Activated CD4-positive, alpha-beta memory T cell treated with anti-CD3 and anti-CD28 coated beads for 36 hours (primary cell): Measurements from ENCODE around the gene CUBN. TPM values are rescaled to one million over a fixed set of nuclear protein-coding genes. Genes with fewer than 3 reads are reported as not detected.
A peak's percentile ranks its signal among the peaks of the same experiment; 100 is the strongest.

Experiments
- CTCF ChIA-PET: fragments of 350-600 bp; sonication (Branson Sonifier 250); formaldehyde crosslinking; loops from one replicate; lab custom pipeline; 2021; ENCODE audit warnings: antibody characterized with exemption, inconsistent platforms; lab: Charles Lee
- POLR2A ChIA-PET: fragments of 350-600 bp; sonication (Branson Sonifier 250); formaldehyde crosslinking; loops from one replicate; lab custom pipeline; 2021; ENCODE audit warnings: antibody characterized with exemption; lab: Charles Lee
- DNase-seq: peaks from one replicate; pipeline ENCODE4 v3.0.0-alpha.2; 2020
- H3K27ac Mint-ChIP-seq: one replicate; pipeline ENCODE4 v1.8.0; 2021; ENCODE audit warnings: mixed read lengths
- H3K27me3 Mint-ChIP-seq: one replicate; pipeline ENCODE4 v1.8.0; 2021; ENCODE audit warnings: mixed read lengths
- H3K36me3 Mint-ChIP-seq: one replicate; pipeline ENCODE4 v1.8.0; 2021; ENCODE audit warnings: mixed read lengths
- H3K4me1 Mint-ChIP-seq: one replicate; pipeline ENCODE4 v1.8.0; 2021; ENCODE audit warnings: low read depth, mixed read lengths
- H3K4me3 Mint-ChIP-seq: one replicate; pipeline ENCODE4 v1.8.0; 2021; ENCODE audit warnings: mild to moderate bottlenecking, mixed read lengths
- H3K9me3 Mint-ChIP-seq: one replicate; pipeline ENCODE4 v1.8.0; 2021; ENCODE audit warnings: mixed read lengths
- intact Hi-C: fragments of 100-400 bp; cut with micrococcal nuclease; formaldehyde crosslinking; loops from one replicate; pipeline ENCODE4 v1.15.1; 2023
- total RNA-seq, 2 experiments: library from RNA; stranded (reverse); gene quantifications; one replicate each; pipeline ENCODE4 v1.2.3, GENCODE V29; 2021

CUBN gene
- total RNA-seq, 2 experiments from 2014 or later = 0.24 to 0.31 TPM

DNA sequence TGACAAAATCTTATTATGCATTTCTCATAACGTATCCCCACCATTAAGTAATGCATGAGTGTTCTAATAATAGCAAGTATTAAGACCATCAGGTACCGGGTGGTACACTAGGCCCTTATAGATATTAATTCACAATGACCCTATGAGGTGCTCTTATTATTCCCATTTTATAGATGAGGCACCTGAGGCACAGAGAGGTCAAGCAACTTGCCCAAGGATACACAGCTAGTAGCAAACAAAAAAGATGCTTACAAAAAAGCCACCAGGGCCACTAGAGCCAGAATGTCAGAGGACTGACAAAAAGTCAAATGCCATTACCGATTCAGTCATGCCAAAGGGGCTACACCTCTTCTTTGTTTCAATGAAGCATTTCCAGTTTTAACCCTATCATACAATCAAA, 318.3 kb downstream of the CUBN start:
- CTCF ChIA-PET = interaction anchor here (1.0 to 4.3 kb wide), 2 partner anchors 34 to 908 kb away, joined by 3 to 15 read pairs; no protein-coding TSS in a partner anchor
- H3K27me3 Mint-ChIP-seq = no peaks in the 10 kb centered on the region
- no peaks in the 10 kb centered on the region for H3K9me3 Mint-ChIP-seq
- H3K4me1 Mint-ChIP-seq = peaks cover 32% of the 10 kb centered on the region
- no peak for DNase-seq
- peaks cover 12% of the 10 kb centered on the region for H3K36me3 Mint-ChIP-seq
- POLR2A ChIA-PET = no interaction called here
- H3K4me3 Mint-ChIP-seq = no peak overlapping the region
- intact Hi-C loops = no loop called here
- no peak overlapping the region for H3K27ac Mint-ChIP-seq

DNA sequence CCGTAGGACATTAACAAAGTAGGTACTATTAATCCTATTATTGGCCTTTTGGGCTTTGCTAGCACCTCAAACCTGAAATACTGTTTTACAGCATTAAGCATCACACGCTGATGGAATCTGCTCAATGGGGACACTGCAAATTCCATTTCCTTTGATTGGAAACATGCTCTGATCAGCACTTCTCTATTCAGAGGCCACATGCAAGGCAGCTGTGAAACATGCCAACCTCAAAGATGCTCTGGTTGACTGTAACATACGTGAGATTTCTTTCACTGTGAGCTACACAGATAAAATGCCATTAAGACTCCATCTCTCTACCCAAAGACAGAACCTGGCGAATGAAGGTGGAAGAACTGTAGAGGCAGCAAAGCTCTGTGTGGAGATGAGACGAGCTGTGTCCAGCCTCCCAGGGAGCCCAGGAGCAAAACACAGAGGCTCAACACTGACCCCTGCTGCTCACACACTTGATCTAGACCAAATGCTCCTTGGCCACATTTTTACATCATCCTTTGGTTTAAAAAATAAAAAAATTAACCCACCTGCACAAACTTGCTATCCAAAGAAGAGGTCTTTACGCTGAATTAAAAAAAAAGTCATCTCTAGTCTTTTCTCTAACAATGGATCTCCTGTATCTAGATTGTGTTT, 320.4 kb downstream of the CUBN start:
- intact Hi-C loops = loop anchor here (1.0 to 2.0 kb wide), 2 partner anchors 30 to 907 kb away; no protein-coding TSS in a partner anchor
- Mint-ChIP-seq H3K27ac (no peak overlapping the region), H3K27me3 (no peaks in the 10 kb centered on the region)

DNA sequence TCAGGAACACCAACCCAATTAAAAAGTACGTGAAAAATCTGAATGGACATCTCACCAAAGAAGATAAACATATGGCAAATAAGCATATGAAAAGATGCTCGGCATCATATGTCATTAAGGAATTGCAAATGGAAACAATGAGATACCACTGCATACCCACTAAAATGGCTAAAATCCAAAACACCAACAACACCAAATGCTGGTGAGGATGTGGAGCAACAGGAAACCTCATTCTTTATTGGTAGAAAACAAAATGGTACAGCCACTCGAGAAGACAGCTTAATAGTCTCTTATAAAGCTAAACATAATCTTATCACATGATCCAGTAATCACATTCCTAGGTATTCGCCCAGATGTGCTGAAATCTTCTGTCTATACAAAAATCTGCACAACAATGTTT, 325.5 kb downstream of the CUBN start:
- no peak for DNase-seq
- intact Hi-C loops = no loop called here
- ChIA-PET POLR2A (no interaction called here), CTCF (no interaction called here)
- no peak overlapping the region for H3K4me3 Mint-ChIP-seq
- peaks cover 28% of the 10 kb centered on the region for H3K4me1 Mint-ChIP-seq
- H3K36me3 Mint-ChIP-seq = peaks cover 11% of the 10 kb centered on the region
- H3K27ac Mint-ChIP-seq = no peak overlapping the region
- H3K27me3 Mint-ChIP-seq = no peaks in the 10 kb centered on the region
- no peaks in the 10 kb centered on the region for H3K9me3 Mint-ChIP-seq

More for the DNA sequence above, 320.4 kb downstream of the CUBN start:
- CTCF ChIA-PET = interaction anchor here (0.7 to 1.8 kb wide), 8 partner anchors 8 to 906 kb away, joined by 3 to 19 read pairs (median 4); partner anchors contain the start of gene RSU1
- H3K9me3 Mint-ChIP-seq = no peaks in the 10 kb centered on the region
- peaks cover 13% of the 10 kb centered on the region for H3K4me1 Mint-ChIP-seq
- peak; percentile 79 for DNase-seq
- H3K36me3 Mint-ChIP-seq = peaks cover 10% of the 10 kb centered on the region
- POLR2A ChIA-PET = interaction anchor here (1.6 kb wide), 1 partner anchor 8 kb away, joined by 4 read pairs; the partner anchor contains the start of gene RSU1
- H3K4me3 Mint-ChIP-seq = no peak overlapping the region

DNA sequence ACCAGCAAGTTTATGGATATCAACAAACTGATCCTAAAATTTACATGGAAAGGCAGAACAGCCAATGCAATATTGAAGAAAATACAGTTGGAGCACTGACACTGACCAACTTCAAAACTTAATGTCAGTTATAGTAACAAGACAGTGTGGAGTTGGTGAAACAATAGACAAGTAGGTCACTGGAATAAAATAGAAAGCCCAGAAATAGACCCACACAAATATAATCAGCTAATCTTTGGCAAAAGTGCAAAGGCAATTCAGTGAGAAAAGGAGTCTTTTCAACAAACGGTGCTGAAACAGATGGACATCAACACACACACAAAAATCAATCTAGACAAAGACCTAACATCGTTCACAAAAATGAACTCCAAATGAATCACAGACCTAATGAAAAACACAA, 326.1 kb downstream of the CUBN start:
- Mint-ChIP-seq H3K27me3 (no peaks in the 10 kb centered on the region), H3K9me3 (no peaks in the 10 kb centered on the region), H3K4me3 (no peak overlapping the region), H3K4me1 (peaks cover 32% of the 10 kb centered on the region), H3K36me3 (peaks cover 13% of the 10 kb centered on the region), H3K27ac (no peak overlapping the region)
- ChIA-PET CTCF (no interaction called here), POLR2A (no interaction called here)
- intact Hi-C loops = no loop called here
- no peak for DNase-seq

DNA sequence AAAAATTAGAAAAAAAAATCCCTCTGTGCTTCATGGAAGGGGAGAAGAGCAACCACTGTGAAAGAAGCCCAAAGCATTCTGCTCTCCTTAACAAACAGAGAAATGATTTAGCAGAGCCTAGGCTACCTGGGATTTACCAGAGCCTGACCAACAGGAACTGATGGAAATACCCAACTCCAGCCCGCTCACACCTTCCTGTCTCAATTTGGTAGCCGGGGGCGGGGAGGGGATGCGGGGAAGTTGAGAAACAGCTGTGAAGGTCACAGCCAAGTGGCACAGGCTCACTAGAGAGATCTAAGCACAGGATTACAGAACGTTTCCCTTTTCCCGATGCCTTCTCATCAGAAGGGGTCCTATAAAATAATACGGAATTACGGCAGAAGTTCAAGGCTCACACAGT, 330.0 kb downstream of the CUBN start:
- H3K27me3 Mint-ChIP-seq = no peaks in the 10 kb centered on the region
- H3K4me1 Mint-ChIP-seq = peaks cover 44% of the 10 kb centered on the region
- ChIA-PET CTCF (interaction anchor here (1.1 kb wide), 1 partner anchor 9 kb away, joined by 7 read pairs; no protein-coding TSS in a partner anchor), POLR2A (no interaction called here)
- intact Hi-C loops = no loop called here
- H3K9me3 Mint-ChIP-seq = no peaks in the 10 kb centered on the region
- H3K27ac Mint-ChIP-seq = peak overlapping the region; percentile 29
- H3K36me3 Mint-ChIP-seq = peaks cover 9% of the 10 kb centered on the region
- peak; percentile 60 for DNase-seq
- H3K4me3 Mint-ChIP-seq = no peak overlapping the region

DNA sequence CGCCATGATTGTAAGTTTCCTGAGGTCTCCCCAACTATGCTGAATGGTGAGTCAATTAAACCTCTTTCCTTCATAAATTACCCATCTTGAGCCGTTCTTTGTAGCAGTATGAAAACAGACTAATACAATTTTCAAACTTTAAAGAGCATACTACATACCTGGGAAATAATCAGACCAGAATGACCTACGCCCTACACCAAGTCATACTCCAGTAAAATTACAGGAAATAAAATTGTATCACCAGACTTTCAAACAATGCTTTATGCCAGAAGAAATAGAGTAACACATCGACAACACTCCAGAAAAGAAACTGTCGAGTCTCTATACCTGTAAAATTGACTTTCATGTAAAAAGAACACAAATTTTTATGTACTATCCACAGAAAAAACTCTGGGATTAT, 331.0 kb downstream of the CUBN start:
- Mint-ChIP-seq H3K27ac (no peak overlapping the region), H3K36me3 (peaks cover 11% of the 10 kb centered on the region), H3K4me3 (no peak overlapping the region), H3K27me3 (no peaks in the 10 kb centered on the region), H3K9me3 (no peaks in the 10 kb centered on the region), H3K4me1 (peaks cover 44% of the 10 kb centered on the region)
- ChIA-PET POLR2A (no interaction called here), CTCF (interaction anchor here (2.9 kb wide), 1 partner anchor 21 kb away, joined by 10 read pairs; no protein-coding TSS in a partner anchor)
- intact Hi-C loops = no loop called here
- no peak for DNase-seq

DNA sequence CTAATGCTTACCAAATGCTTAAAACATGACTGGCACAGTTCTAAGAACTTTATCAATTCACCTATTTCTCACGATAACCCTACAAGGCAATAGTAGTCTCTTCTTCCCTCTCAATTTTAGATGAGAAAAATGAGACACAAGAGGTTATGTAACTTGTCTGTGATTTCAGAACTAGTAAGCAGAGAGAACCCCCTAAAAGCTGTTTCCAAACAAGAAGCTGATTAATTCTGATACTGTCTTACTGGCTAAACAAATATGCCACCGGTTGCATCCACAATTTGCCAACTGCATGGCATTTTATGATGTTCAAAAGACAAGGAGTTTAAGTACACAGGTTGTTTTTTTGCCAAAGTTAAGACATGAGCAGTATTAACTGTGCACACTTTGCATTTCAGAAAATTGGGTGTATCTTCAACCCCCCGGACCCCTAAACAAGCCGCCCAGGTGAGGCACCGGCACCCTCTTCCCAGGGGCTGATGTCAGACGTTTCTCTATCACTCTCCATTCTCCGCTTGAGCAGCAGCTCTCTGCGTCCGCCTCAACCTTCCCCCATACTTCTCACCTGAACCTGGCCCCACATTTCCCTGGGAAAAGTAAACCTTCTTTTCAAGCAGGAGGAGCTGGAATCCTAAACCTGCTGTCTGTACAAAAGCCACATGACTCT, 334.1 kb downstream of the CUBN start:
- H3K27ac Mint-ChIP-seq = no peak overlapping the region
- DNase-seq = no peak
- no peak overlapping the region for H3K4me3 Mint-ChIP-seq
- no peaks in the 10 kb centered on the region for H3K9me3 Mint-ChIP-seq
- peaks cover 32% of the 10 kb centered on the region for H3K4me1 Mint-ChIP-seq
- peaks cover 19% of the 10 kb centered on the region for H3K36me3 Mint-ChIP-seq
- CTCF ChIA-PET = interaction anchor here (0.7 to 2.9 kb wide), 2 partner anchors 14 to 18 kb away, joined by 3 to 10 read pairs; no protein-coding TSS in a partner anchor
- POLR2A ChIA-PET = no interaction called here
- no peaks in the 10 kb centered on the region for H3K27me3 Mint-ChIP-seq
- intact Hi-C loops = no loop called here

DNA sequence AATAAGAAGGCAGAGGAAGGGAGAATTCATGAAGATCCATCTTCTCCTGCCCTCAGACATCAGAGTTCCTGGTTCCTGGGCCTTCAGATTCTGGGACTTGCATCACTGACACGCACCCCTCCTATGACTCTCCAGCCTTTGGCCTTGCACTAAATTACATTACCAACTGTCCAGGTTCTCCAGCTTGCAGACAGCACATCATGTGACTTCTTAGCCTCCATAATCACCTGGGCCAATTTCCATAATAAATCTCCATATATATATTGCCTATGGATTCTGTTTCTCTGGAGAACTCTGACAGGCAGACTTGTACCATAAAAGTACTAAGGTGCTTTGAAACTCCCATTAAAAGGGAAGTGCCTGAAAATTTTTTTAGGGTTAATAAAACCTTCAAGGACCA, 335.6 kb downstream of the CUBN start:
- Mint-ChIP-seq H3K9me3 (no peaks in the 10 kb centered on the region), H3K4me1 (peaks cover 21% of the 10 kb centered on the region), H3K27ac (no peak overlapping the region), H3K4me3 (no peak overlapping the region), H3K27me3 (no peaks in the 10 kb centered on the region), H3K36me3 (peaks cover 21% of the 10 kb centered on the region)
- CTCF ChIA-PET = interaction anchor here (1.0 to 1.3 kb wide), 2 partner anchors 13 to 16 kb away, joined by 3 read pairs; no protein-coding TSS in a partner anchor
- DNase-seq = no peak
- POLR2A ChIA-PET = no interaction called here
- intact Hi-C loops = no loop called here

DNA sequence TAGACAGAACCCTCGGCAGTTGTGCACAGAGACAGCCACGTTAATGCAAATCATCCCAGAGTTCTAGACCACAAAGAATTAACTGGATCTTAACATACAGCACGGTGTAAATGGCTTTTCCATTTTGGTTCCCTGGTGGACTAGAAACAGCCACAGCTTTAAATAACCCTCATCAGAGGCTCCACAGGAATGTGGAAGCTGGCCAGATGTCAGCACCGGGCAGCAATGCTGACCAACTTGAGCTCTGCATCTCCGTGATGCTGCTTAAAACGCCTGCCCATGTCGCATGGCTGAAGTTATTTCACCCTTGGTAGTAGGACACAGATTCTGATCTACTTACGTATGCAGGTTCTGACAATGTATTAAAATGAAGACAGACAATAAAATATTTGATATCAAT, 336.9 kb downstream of the CUBN start:
- intact Hi-C loops = no loop called here
- CTCF ChIA-PET = no interaction called here
- H3K36me3 Mint-ChIP-seq = peaks cover 21% of the 10 kb centered on the region
- H3K4me3 Mint-ChIP-seq = no peak overlapping the region
- H3K9me3 Mint-ChIP-seq = no peaks in the 10 kb centered on the region
- H3K27ac Mint-ChIP-seq = no peak overlapping the region
- DNase-seq = no peak
- no peaks in the 10 kb centered on the region for H3K27me3 Mint-ChIP-seq
- H3K4me1 Mint-ChIP-seq = peaks cover 29% of the 10 kb centered on the region
- POLR2A ChIA-PET = no interaction called here

DNA sequence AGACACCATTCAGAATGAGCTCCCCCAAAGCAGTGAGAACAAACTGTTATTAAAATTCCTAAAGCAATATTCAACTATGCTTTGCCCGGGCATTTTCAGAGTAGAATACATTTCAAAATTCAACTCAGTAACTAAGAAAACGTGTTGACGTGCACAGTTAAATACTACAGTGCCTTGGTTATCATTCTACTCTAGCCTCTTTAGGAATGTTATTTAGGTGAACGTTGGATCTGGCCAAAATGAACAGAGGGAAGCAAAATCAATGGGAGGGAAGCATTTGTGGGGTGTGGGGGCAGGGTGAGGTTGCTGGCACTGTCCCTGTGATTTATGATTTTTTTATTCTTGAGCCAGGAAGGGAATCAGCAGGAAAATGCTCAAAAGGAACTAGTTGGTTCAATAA, 339.8 kb downstream of the CUBN start:
- Mint-ChIP-seq H3K27me3 (no peaks in the 10 kb centered on the region), H3K9me3 (peaks cover 2% of the 10 kb centered on the region), H3K36me3 (peaks cover 24% of the 10 kb centered on the region), H3K27ac (no peak overlapping the region), H3K4me1 (peaks cover 27% of the 10 kb centered on the region), H3K4me3 (no peak overlapping the region)
- CTCF ChIA-PET = interaction anchor here (1.6 kb wide), 1 partner anchor 9 kb away, joined by 3 read pairs; no protein-coding TSS in a partner anchor
- POLR2A ChIA-PET = no interaction called here
- no peak for DNase-seq
- intact Hi-C loops = no loop called here

DNA sequence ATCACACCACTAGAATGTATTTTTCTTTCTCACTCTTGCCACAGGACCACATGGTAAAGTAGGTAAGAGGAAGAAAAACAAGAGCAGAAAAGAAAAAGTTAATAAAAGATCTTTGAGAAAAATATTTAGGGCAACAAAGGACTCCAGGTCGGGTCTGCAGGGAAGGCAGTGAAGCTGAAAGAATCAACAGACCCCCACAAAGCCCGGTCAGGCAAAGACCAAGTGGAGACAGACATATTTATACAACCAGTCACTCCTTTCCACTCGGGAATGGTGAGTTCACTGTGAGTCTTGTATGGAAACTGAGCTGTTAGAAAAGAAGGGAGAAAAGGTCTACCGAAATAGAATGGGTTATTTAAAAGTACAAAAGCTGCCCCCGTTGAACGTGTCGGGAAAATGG, 340.4 kb downstream of the CUBN start:
- H3K4me1 Mint-ChIP-seq = peaks cover 27% of the 10 kb centered on the region
- H3K36me3 Mint-ChIP-seq = peaks cover 27% of the 10 kb centered on the region
- DNase-seq = no peak
- no peak overlapping the region for H3K4me3 Mint-ChIP-seq
- intact Hi-C loops = no loop called here
- H3K27me3 Mint-ChIP-seq = no peaks in the 10 kb centered on the region
- H3K27ac Mint-ChIP-seq = peak overlapping the region; percentile 86
- peaks cover 2% of the 10 kb centered on the region for H3K9me3 Mint-ChIP-seq
- POLR2A ChIA-PET = no interaction called here
- CTCF ChIA-PET = interaction anchor here (1.5 to 1.6 kb wide), 2 partner anchors 9 to 28 kb away, joined by 3 read pairs; partner anchors contain the start of gene RSU1

DNA sequence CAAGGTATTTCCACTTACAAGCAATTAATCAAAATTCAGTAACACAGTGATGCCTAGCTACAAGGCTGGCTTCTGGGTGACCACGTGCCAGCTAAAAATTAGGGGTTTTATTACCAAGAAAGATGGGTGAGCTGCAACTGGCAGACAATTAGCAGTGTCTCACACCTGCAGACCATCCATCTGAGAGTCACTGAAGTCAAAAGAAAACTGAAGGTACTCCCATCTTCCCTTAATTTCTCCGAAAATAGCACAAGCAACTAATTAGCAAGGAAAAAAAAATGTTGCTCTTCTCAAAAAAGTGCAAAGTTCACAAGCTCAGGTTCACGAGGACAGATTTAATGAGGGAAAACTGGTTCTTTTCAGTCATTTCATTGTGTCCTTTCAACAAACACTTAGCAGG, 340.8 kb downstream of the CUBN start:
- Mint-ChIP-seq H3K4me3 (no peak overlapping the region), H3K36me3 (peaks cover 29% of the 10 kb centered on the region), H3K4me1 (peaks cover 27% of the 10 kb centered on the region), H3K27ac (peak overlapping the region; percentile 86), H3K27me3 (no peaks in the 10 kb centered on the region), H3K9me3 (peaks cover 2% of the 10 kb centered on the region)
- no peak for DNase-seq
- intact Hi-C loops = no loop called here
- CTCF ChIA-PET = interaction anchor here (0.7 to 1.5 kb wide), 2 partner anchors 10 to 29 kb away, joined by 3 read pairs; partner anchors contain the start of gene RSU1
- POLR2A ChIA-PET = interaction anchor here (0.6 kb wide), 1 partner anchor 829 kb away, joined by 3 read pairs; no protein-coding TSS in a partner anchor
